Measurements from ENCODE around the gene GDPD4.

The GDPD4 gene

GRCh38 chr11:77205467-77206263 is 95.8 kb downstream of the GDPD4 start:
- Histone ChIP-seq H3K4me2 (no peak overlapping the region), H3K27ac (no peak overlapping the region), H3K4me1 (ENCODE audit: low read depth, poor library complexity, severe bottlenecking) (no peaks in the 10 kb centered on the region), H3K36me3 (ENCODE audit: insufficient read depth) (no peaks in the 10 kb centered on the region), H4K20me1 (ENCODE audit: insufficient read depth) (no peaks in the 10 kb centered on the region), H3K79me2 (ENCODE audit: insufficient read depth, low read depth) (no peaks in the 10 kb centered on the region), H3K27me3 (ENCODE audit: insufficient read depth, low read depth) (no peaks in the 10 kb centered on the region), H2AFZ (ENCODE audit: low read depth) (no peak overlapping the region), H3K4me3 (IDR thresholded peaks at IDR 0.05; ENCODE audit: insufficient read depth, low read depth, low read length) (no peak overlapping the region), H3K9ac (no peak overlapping the region)
- no peak for TF ChIP-seq CTCF (conservative IDR thresholded peaks at IDR 0.05; ENCODE audit: low read depth, low read length)

- H2AFZ ChIP-seq (ENCODE audit: low read depth): no peak overlapping the region
- TF ChIP-seq CTCF (conservative IDR thresholded peaks at IDR 0.05; ENCODE audit: low read depth, low read length): no peak
- H4K20me1 ChIP-seq (ENCODE audit: insufficient read depth): no peaks in the 10 kb centered on the region
- H3K4me2 ChIP-seq: no peak overlapping the region
- no peak overlapping the region for H3K9ac ChIP-seq
- H3K79me2 ChIP-seq (ENCODE audit: insufficient read depth, low read depth): no peaks in the 10 kb centered on the region
- no peak overlapping the region for H3K27ac ChIP-seq
- no peaks in the 10 kb centered on the region for H3K27me3 ChIP-seq (ENCODE audit: insufficient read depth, low read depth)
- H3K4me3 ChIP-seq (IDR thresholded peaks at IDR 0.05; ENCODE audit: insufficient read depth, low read depth, low read length): no peak overlapping the region
- no peaks in the 10 kb centered on the region for H3K36me3 ChIP-seq (ENCODE audit: insufficient read depth)
- H3K4me1 ChIP-seq (ENCODE audit: low read depth, poor library complexity, severe bottlenecking): no peaks in the 10 kb centered on the region
These were observed 96.6 kb downstream of the GDPD4 start for GRCh38 chr11:77204754-77205466.

- H3K79me2 ChIP-seq (ENCODE audit: insufficient read depth, low read depth): no peaks in the 10 kb centered on the region
- no peak overlapping the region for H3K27ac ChIP-seq
- H2AFZ ChIP-seq (ENCODE audit: low read depth): no peak overlapping the region
- no peaks in the 10 kb centered on the region for H3K4me1 ChIP-seq (ENCODE audit: low read depth, poor library complexity, severe bottlenecking)
- no peaks in the 10 kb centered on the region for H4K20me1 ChIP-seq (ENCODE audit: insufficient read depth)
- no peak overlapping the region for H3K4me3 ChIP-seq (IDR thresholded peaks at IDR 0.05; ENCODE audit: insufficient read depth, low read depth, low read length)
- H3K4me2 ChIP-seq: no peak overlapping the region
- no peaks in the 10 kb centered on the region for H3K27me3 ChIP-seq (ENCODE audit: insufficient read depth, low read depth)
- H3K36me3 ChIP-seq (ENCODE audit: insufficient read depth): no peaks in the 10 kb centered on the region
- no peak for TF ChIP-seq CTCF (conservative IDR thresholded peaks at IDR 0.05; ENCODE audit: low read depth, low read length)
- no peak overlapping the region for H3K9ac ChIP-seq
These were observed 97.4 kb downstream of the GDPD4 start for GRCh38 chr11:77203901-77204753.

Measured in KMS-11 (cell line).